ENCODE data around the gene GSTM2.

DNA sequence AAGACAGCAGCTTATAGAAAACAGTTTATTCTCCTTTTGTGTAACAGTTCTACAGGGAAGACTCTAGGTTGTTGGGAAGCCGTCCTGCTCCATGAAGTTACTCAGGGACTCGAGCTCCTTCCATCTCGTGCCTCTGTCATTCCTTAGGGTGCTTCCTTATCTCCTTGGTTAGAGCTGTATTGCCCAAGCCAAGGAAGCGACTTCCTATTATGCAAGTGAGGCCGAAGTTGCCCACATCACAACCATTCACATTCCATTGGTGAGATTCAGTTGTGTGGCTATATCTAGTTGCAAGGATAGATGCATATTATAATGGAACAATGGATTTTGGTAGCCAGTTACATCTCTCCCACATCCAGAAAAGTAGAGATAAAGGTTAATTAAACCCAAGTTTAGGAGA, 53.2 kb downstream of the GSTM2 start:
- no peak for TF ChIP-seq POLR2A (IDR thresholded peaks at IDR 0.05)
- no peak for TF ChIP-seq EP300 (IDR thresholded peaks at IDR 0.05)
- TF ChIP-seq POLR2AphosphoS5 (IDR thresholded peaks at IDR 0.05) = no peak
- TF ChIP-seq, protein P1, sequence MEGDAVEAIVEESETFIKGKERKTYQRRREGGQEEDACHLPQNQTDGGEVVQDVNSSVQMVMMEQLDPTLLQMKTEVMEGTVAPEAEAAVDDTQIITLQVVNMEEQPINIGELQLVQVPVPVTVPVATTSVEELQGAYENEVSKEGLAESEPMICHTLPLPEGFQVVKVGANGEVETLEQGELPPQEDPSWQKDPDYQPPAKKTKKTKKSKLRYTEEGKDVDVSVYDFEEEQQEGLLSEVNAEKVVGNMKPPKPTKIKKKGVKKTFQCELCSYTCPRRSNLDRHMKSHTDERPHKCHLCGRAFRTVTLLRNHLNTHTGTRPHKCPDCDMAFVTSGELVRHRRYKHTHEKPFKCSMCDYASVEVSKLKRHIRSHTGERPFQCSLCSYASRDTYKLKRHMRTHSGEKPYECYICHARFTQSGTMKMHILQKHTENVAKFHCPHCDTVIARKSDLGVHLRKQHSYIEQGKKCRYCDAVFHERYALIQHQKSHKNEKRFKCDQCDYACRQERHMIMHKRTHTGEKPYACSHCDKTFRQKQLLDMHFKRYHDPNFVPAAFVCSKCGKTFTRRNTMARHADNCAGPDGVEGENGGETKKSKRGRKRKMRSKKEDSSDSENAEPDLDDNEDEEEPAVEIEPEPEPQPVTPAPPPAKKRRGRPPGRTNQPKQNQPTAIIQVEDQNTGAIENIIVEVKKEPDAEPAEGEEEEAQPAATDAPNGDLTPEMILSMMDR (IDR thresholded peaks at IDR 0.05) = no peak
